ENCODE measurements around the gene WNT7A.

DNA sequence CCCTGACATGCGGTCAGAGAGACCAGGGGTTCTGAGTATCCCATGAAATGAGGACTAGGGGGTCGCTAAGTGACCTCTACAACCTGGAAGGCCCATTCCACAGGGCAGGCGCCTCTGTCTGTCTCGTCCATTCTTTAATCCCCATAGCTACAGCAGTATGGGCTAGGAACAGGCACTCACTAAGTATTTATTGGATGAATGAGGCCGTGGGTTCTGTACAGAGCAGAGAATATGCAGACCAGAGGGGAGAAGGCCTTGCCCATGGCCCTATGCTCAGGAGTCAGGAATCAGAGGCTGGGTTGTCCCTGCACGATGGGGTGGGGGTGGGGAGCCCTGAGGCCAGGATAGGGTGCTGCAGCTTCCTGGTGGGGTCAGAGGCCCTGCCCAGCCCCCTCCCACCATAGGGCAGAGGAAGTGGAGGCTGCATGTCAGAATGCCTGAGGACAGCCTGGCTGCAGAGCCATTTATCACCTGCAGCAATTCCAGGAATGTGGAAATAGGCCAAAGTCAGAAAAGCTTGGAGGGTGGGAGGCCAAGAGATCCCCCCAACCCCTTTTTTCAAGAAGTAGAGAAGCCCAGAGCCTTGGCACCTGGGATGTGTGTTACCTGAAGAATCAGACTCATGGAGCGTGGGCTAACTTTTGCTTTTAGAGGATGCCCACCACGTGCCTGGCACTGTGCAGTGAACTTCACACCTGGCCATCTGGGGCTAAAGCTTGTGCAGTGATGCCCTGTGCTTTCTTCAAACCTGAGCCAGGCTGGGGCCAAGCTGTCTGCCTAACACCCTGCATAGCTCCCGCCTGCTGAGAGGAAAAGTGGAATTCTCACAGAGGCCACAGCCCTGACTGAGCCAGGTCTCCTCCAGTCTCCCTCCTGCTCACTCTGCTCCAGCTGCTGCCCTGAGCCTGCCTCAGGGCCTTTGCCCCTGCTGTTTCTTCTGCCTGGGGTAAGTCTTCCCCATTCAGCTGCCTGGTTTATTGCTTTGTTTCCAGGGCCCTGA is 109.4 kb downstream of the WNT7A start:
- TF ChIP-seq POLR2A (IDR thresholded peaks at IDR 0.05) (no peak), CTCF (IDR thresholded peaks at IDR 0.05) (no peak)

Data from esophagus squamous epithelium (tissue), 4 donors.